ENCODE measurements around the gene SLC23A2.

SLC23A2 gene

DNA sequence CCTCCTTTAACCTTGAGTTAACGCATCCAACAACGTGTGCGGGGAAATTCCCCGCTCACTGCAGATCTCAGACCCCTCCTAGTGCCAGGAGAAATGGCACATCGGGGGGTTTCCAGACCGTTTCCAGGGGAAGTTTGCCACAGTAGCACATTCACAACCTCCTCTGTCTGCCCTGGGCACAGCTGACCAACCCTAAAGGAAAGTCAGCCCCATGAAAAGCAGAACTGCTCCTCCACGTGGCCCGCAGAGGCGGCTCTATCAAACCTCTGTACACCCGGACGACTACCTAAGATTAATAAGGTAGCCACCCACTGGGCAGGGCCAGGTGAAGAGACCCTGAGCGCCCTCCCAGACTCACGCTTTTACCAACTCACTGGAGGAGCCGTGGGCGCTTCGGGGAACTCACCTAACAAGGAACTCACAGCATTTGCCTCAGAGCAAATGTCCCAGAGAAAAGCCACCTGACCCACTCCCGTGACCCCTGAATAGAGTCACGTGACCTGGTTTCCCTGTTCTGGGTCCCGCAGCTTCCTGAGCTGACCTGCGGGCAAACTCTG, 186.5 kb downstream of the SLC23A2 start:
- no peak for DNase-seq (ENCODE audit: low read depth, low spot score)

DNA sequence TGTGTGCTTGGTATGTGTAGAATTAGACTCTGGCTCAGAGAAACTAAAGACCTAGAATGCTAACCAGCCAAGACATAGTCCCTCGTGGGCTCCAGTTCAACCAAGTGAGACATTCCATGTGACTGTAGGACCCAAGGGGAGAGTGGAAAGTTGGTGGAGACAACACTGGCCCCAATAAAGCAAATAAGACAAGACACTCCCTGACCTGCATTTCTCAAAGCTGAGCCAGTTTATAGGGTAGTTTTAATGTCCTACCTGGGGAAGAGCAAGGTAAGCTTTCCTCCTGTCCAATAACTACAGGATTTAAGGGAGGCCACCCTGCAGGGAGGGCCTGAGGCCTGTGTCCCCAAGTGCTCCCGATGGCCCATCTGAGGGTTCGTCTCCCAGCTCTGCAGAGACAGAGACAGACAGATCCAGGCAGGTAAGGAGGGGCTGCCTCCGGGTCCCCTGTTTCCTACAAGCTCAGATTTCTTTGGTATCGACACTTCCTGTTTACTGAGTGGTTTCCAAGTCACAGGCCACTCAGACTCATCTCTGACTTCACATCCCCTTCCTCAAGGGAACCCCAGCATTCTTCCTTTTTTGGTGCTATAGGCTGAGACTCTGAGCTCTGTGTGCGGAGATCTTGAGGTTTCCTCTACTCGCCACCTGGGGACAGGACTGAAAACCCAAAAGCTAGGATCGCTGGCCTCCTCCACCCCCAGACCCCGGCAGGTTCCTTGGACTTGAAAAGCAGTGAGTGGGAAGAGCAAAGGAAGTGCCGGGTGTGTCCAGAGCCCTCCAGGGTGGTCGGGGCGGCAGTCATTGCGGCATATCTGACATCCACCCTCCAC, 187.2 kb downstream of the SLC23A2 start:
- DNase-seq (ENCODE audit: low read depth, low spot score) = no peak

DNA sequence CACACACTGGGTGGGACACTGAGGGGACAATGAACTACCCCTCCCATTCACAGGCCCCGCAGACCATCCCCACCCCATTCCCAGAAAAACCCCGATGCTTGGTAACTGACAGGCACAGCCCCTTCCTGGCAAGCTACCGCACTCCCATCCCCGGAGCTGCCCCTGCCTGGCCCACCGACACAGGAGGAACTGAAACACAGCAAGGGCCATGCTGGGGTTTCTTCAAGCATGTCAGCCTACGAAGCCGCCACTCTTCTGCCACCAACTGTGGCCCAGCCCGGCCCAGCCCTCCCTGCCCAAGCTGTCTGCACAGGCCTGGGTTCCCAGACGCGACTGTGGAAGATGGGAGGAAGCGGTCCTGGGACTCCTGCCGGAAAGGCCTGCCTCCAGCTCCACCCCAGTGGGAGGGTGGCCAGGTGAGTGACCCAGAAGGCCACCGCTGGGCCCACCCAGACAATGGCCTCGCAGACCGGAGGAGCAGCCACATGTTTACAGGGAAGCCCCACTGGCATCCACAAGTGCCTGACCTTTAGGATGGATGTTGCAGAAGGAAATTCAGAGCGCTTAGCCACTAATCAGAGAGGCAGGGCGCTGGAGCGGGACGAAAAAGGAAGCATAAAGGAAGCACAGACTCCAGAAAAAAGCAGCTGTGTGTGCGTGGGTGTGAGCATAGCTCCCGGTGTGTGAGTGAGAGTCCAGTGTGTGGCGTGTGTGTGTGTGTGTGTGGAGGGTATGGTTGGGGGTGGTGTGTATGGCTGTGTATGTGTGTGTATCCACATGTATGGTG, 188.0 kb downstream of the SLC23A2 start:
- no peak for DNase-seq (ENCODE audit: low read depth, low spot score)

DNA sequence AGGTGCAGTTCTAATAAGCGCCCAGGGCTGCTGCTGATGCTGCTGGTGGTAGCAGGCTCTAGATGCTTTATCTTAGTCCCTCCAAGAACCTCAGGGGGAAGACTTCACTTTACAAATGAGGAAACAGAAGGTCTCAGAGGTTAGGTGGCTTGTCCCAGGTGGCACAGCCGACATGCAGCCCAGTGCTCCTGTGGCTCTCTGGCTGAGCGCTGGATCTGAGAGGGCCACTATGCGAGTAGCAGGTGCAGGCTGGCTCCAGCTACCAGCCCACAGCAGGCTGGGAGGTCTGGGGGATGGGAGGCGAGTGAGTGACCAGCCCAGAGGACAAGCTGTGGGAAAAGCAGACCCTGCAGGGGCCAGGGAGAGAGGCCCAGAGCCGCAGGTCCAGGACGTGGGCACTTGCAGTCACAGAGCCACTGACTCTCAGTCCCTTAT, 188.7 kb downstream of the SLC23A2 start:
- no peak for DNase-seq (ENCODE audit: low read depth, low spot score)

DNA sequence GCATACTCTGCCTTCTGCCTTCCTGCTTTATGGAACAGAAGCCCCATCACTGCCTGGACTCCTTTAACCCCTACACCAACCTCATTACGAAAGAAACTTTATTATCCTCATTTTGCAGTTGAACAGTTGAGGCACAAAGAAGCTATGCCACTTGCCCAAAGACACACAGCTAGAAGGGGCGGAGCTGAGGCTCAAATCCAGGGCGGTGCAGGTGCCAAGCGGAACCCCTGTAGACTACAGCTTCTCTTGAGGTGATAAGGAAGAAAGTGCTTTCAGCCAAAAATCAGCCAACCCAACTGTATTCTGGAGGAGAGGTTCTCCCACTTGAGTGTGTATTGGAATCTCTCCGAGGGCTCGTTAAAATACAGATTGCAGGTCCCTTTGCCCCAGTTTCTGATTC, 189.1 kb downstream of the SLC23A2 start:
- DNase-seq (ENCODE audit: low read depth, low spot score) = no peak

DNA sequence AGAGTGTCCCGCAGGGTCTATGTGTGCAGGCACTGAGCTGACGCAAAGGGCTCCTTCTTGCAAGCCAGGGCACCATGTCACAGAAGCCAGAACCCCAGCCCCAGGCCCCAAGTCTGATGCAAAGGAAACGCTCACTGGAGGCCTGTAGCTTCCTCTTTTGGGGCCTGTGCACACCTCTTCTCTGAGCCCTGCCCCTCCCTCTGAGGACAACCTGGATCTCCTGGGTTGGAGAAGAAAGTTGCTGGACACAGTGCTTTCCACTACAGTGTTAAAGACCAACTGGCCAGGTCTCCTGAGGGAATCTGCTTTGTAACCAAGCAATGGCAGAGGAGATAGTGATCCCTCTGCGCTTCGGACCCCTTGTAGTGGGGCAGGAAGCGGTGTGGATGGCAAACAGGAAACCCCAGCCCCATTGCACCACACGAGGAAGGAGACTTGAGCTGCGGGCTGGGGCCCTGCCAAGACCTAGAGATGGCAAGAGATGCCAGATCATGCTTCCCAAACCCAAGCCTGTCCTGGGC, 189.6 kb downstream of the SLC23A2 start:
- DNase-seq (ENCODE audit: low read depth, low spot score) = no peak

DNA sequence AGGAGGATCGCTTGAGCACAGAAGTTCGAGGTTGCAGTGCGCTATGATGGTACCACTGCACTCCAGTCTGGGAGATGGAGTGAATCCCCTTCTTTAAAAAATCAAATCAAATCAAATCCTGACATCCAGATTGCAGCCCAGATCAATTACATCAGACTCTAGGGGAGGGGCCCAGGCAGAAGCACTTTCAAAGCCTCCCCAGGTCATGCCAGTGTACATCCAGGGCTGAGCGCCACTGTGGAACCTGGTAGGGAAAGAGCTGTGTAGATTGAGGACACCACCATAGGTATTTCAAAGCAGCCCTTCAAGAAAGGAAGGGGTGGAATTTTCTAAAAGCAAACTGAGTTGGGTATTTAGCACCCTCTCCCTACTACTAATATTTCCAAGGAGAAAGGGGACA, 190.1 kb downstream of the SLC23A2 start:
- DNase-seq (ENCODE audit: low read depth, low spot score) = no peak

DNA sequence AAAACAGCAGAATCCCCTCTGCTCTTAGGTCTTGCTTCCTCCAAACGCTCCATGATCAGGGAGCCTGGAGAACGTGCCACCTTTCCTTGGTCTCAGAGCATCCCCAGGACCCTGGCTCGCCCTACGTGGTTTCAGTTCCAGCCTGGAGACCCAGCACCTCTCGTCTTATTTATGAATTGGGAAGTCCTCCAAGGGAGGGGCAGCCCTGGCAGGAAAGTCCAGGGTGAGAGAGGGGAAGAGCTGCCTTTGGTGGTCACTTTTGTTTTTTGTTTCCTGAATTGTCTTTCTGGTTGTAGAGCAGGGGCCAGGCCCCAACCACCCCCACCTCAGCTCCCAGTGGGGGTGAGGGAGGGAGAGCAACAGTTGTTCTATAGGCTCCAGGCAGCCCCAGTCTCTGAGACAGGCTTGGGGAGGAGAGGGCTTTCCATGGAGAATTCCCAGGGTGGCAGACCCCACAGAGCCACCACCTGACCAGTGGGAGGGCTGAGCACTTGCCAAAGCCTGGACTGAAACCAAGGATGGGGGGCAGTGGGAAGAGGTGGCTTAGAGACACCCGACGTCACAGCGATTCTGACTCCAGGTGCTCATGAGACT, 190.8 kb downstream of the SLC23A2 start:
- no peak for DNase-seq (ENCODE audit: low read depth, low spot score)

DNA sequence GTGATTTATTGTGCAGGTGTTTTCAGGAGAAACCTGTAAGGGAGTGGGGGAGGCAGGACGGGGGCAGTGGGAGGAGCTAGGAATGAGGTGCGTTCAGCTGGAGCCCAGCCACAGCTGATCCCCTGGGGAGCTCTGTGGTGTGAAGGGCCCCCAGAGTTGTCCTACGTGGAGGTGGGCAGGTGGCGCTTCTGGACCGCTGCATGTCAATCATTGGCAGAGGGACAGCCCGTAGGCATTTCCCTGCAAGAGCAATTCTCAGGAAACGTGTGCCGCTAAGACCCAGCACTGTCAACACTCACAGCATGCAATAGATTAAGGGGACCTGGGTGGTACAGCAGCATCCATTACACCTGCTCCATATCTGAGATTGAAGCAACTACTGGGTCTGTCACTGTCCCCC, 191.6 kb downstream of the SLC23A2 start:
- no peak for DNase-seq (ENCODE audit: low read depth, low spot score)

DNA sequence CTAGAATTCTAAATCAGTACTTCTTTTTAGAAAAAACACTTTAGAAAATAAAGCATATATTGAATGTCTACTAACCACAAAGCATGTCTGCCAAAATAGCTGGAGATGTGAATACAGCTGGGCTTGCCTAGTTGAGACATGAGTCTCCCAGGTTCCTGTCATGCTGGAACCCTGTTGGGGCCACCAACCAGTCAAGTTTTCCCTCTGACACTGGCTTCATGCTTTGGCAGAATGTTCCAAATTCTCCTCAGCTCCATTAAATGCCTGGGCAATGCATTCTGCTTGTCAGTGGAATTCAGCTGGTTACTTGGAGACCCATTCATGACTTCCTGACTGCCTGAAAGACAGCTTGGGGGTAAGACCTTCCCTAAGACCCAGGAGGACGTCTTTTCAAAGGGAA, 192.4 kb downstream of the SLC23A2 start:
- no peak for DNase-seq (ENCODE audit: low read depth, low spot score)

DNA sequence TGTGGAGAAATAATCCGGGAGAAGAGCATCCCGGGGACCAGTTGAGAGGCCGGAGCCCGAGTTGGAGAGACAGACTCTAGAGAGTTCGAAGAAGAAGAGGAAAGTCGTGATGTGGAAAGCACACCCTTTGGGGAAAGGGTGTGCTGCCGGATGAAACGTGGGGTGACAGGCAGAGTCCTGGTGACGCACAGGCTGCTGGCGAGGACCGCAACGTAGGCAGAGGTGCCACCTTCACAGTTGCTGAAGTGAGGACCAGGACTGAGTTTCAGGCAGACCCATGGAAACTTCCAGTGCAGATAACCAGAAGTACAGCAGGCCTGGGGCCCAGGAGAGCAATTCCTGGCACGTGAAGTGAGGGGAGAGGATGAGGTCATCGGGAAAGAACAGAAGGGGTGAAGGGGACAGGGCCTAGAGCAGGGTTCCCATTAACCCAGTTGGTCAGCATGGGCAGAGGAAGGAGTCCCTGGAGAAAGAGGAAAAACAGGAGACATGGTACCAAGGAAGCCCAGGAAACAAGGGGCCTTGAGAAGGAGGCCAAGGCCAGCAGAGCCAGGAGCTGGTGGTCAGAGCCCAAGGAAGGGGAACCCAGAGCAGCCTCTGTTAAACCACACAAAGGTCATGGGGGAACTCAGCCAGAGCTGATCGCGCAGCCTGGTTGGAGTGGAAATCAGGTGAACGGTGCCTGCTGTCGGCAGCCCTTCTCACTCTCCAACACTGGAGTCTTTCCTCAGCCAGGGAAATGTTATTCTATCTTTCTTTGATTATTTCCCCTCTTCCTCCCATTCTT, 195.5 kb downstream of the SLC23A2 start:
- no peak for DNase-seq (ENCODE audit: low read depth, low spot score)

DNA sequence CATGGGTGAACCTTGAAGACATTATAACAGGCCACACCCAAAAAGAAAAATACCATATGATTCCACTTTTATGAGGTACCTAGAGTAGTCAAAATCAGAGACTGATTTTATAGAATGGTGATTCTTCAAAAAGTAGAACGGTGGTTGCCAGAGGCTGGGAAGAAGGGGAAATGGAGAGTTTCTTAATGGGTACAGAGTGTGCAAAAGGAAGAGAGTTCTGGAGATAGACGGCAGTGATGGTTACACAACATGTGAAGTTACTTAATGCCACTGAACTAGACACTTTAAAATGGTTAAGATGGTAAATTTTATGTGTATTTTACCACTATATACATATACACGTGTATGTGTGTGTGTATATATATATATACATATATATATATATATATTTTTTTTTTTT, 198.8 kb downstream of the SLC23A2 start:
- DNase-seq (ENCODE audit: low read depth, low spot score) = no peak

Data from smooth muscle cell of the brain vasculature (primary cell).